A673 (cell line): Measurements from ENCODE around the gene EIF5. TPM values are rescaled to one million over a fixed set of nuclear protein-coding genes. Genes with fewer than 3 reads are reported as not detected.

Experiments used
- BruUV-seq: library from RNA; stranded (reverse); fragments of 400-500 nt; replicated peaks from 2 replicates; lab custom pipeline; 2021; lab: Mats Ljungman, UMichigan
- CTCF ChIA-PET: fragments of 300-600 bp; sonication (Branson Sonifier 250); formaldehyde crosslinking; loops from one replicate; lab custom pipeline; 2022; ENCODE audit warnings: antibody characterized with exemption; lab: Charles Lee
- POLR2A ChIA-PET: fragments of 300-600 bp; sonication (Branson Sonifier 250); formaldehyde crosslinking; loops from one replicate; lab custom pipeline; 2022; ENCODE audit warnings: antibody characterized with exemption; ENCODE audit not compliant: low non-redundant PET; lab: Charles Lee
- DNase-seq: peaks from one replicate; pipeline ENCODE4 v3.0.0-alpha.2; 2015; ENCODE audit warnings: low spot score
- H3K27ac ChIP-seq: fragments of 200-600 bp; sonication (generic); 2 replicates; pipeline ENCODE4 v1.5.1; 2016; ENCODE audit warnings: mixed run types, low read depth, mild to moderate bottlenecking, mixed read lengths, antibody characterized with exemption, low read length; ENCODE audit not compliant: poor library complexity, severe bottlenecking
- H3K27me3 ChIP-seq: fragments of 200-600 bp; sonication (generic); replicated peaks from 2 replicates; pipeline ENCODE4 v1.6.1; 2017; ENCODE audit warnings: mixed run types, low read depth, mild to moderate bottlenecking, mixed read lengths, antibody characterized with exemption, low read length; ENCODE audit not compliant: insufficient read depth, poor library complexity
- H3K36me3 ChIP-seq: fragments of 200-600 bp; sonication (generic); 2 replicates; pipeline ENCODE4 v1.6.1; 2016; ENCODE audit warnings: mixed run types, mild to moderate bottlenecking, mixed read lengths, antibody characterized with exemption, low read length; ENCODE audit not compliant: insufficient read depth, poor library complexity, severe bottlenecking
- H3K4me1 ChIP-seq: fragments of 200-600 bp; sonication (generic); 2 replicates; pipeline ENCODE4 v1.6.1; 2017; ENCODE audit warnings: mixed run types, mild to moderate bottlenecking, mixed read lengths, antibody characterized with exemption, low read length; ENCODE audit not compliant: insufficient read depth, poor library complexity, severe bottlenecking
- H3K4me3 ChIP-seq: fragments of 200-600 bp; sonication (generic); 2 replicates; pipeline ENCODE4 v1.5.1; 2016; ENCODE audit warnings: low read depth, mixed run types, mild to moderate bottlenecking, mixed read lengths, low read length; ENCODE audit not compliant: poor library complexity, severe bottlenecking
- H3K9me3 ChIP-seq: fragments of 200-600 bp; sonication (generic); 2 replicates; pipeline ENCODE4 v1.6.1; 2016; ENCODE audit warnings: mixed run types, low read depth, mild to moderate bottlenecking, mixed read lengths, antibody characterized with exemption, low read length; ENCODE audit not compliant: poor library complexity, severe bottlenecking
- EZH2 ChIP-seq: fragments of 200-600 bp; sonication (generic); IDR thresholded peaks from 2 replicates; pipeline ENCODE4 v1.6.1; 2017; ENCODE audit warnings: borderline replicate concordance, low read depth, mild to moderate bottlenecking, mixed read lengths, antibody characterized with exemption, low read length; ENCODE audit not compliant: poor library complexity, severe bottlenecking
- intact Hi-C: fragments of 100-400 bp; cut with micrococcal nuclease; formaldehyde crosslinking; loops from one replicate; pipeline ENCODE4 v1.10.0; 2022; ENCODE audit not compliant: unreplicated experiment
- total RNA-seq: library from RNA; stranded (reverse); gene quantifications from 2 replicates; pipeline ENCODE4 v1.2.3, GENCODE V29; 2021
- TF ChIP-seq, protein P1 (sequence below): fragments of 300-800, 200-600 bp; sonication (generic); conservative IDR thresholded peaks from 2 replicates; pipeline ENCODE4 v1.5.1; 2017; ENCODE audit warnings: low read depth, mild to moderate bottlenecking, antibody characterized with exemption, low read length, moderate library complexity, mixed read lengths

The EIF5 gene
- total RNA-seq, 1 experiment from 2014 or later, result 446 TPM

- no TSS peak for BruUV-seq
- TF ChIP-seq, protein P1, sequence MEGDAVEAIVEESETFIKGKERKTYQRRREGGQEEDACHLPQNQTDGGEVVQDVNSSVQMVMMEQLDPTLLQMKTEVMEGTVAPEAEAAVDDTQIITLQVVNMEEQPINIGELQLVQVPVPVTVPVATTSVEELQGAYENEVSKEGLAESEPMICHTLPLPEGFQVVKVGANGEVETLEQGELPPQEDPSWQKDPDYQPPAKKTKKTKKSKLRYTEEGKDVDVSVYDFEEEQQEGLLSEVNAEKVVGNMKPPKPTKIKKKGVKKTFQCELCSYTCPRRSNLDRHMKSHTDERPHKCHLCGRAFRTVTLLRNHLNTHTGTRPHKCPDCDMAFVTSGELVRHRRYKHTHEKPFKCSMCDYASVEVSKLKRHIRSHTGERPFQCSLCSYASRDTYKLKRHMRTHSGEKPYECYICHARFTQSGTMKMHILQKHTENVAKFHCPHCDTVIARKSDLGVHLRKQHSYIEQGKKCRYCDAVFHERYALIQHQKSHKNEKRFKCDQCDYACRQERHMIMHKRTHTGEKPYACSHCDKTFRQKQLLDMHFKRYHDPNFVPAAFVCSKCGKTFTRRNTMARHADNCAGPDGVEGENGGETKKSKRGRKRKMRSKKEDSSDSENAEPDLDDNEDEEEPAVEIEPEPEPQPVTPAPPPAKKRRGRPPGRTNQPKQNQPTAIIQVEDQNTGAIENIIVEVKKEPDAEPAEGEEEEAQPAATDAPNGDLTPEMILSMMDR, result peak; percentile 87
- no peak for TF ChIP-seq EZH2
- POLR2A ChIA-PET, result no interaction called here
These were observed 57.0 kb downstream of the EIF5 start for GRCh38 chr14:103391048-103391447.

DNA sequence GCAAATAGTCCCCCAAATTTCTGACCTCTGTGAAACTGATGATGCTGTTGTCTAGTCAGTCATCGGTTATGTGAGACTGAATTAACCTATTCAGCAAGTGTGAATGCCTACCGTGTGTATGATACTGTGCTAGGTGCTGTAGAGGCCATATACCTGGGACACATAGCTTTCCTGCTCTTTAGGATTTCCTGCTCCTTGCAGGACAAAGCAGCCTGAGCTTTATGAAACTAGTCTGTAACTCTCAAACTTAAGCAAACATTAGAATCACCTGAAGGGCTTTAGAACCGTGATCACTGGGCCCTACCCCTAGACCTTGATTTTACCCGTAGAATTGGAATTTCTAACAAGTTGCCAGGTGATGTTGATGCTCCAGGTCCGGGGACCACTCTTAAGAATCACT, 58.1 kb downstream of the EIF5 start:
- Histone ChIP-seq H3K4me1 (peaks cover 30% of the 10 kb centered on the region), H3K27me3 (no peaks in the 10 kb centered on the region), H3K9me3 (no peaks in the 10 kb centered on the region), H3K36me3 (no peaks in the 10 kb centered on the region), H3K4me3 (no peak overlapping the region), H3K27ac (peak overlapping the region; percentile 18)
- no peak for DNase-seq
- TF ChIP-seq, protein P1, result no peak
- TF ChIP-seq EZH2, result no peak
- intact Hi-C loops, result loop anchor here (5.0 kb wide), 2 partner anchors 35 to 65 kb away; no protein-coding TSS in a partner anchor
- BruUV-seq, result no TSS peak
- ChIA-PET CTCF (no interaction called here), POLR2A (no interaction called here)

More at GRCh38 chr14:103391048-103391447, 57.0 kb downstream of the EIF5 start:
- intact Hi-C loops, result loop anchor here (5.0 kb wide), 2 partner anchors 36 to 66 kb away; no protein-coding TSS in a partner anchor
- Histone ChIP-seq H3K27ac (no peak overlapping the region), H3K4me3 (no peak overlapping the region), H3K4me1 (peaks cover 31% of the 10 kb centered on the region), H3K9me3 (no peaks in the 10 kb centered on the region), H3K36me3 (no peaks in the 10 kb centered on the region), H3K27me3 (no peaks in the 10 kb centered on the region)
- CTCF ChIA-PET, result interaction anchor here (0.6 to 1.2 kb wide), 5 partner anchors 81 to 633 kb away, joined by 3 to 5 read pairs (median 3); no protein-coding TSS in a partner anchor
- peak; percentile 74 for DNase-seq

GRCh38 chr14:103392572-103392971, 58.5 kb downstream of the EIF5 start:
- ChIA-PET CTCF (no interaction called here), POLR2A (no interaction called here)
- Histone ChIP-seq H3K9me3 (no peaks in the 10 kb centered on the region), H3K4me1 (peaks cover 26% of the 10 kb centered on the region), H3K36me3 (no peaks in the 10 kb centered on the region), H3K4me3 (no peak overlapping the region), H3K27ac (peak overlapping the region; percentile 18), H3K27me3 (no peaks in the 10 kb centered on the region)
- TF ChIP-seq EZH2, result no peak
- TF ChIP-seq, protein P1, result no peak
- no TSS peak for BruUV-seq
- intact Hi-C loops, result loop anchor here (5.0 kb wide), 2 partner anchors 35 to 65 kb away; no protein-coding TSS in a partner anchor
- no peak for DNase-seq
